Right cardiac atrium (tissue), 5 donors: ENCODE data around the gene ABCB6. TPM values are rescaled to one million over a fixed set of nuclear protein-coding genes. Genes with fewer than 3 reads are reported as not detected.

Source experiments
- ATAC-seq, 2 donors: fragments of 200-7000 bp; cut with Tn5 transposase; one replicate each; pipeline versions ENCODE4 v1.8.0 to v1.9.1; 2020; ENCODE audit warnings: moderate library complexity in 2 of 2, mild to moderate bottlenecking in 1 of 2
- DNase-seq, 3 donors: peaks; one replicate each; pipeline ENCODE4 v3.0.0-alpha.2; 2020
- H3K27ac ChIP-seq: one replicate; pipeline ENCODE4 v1.5.1; 2013; ENCODE audit warnings: mild to moderate bottlenecking, low read length, control low read depth, moderate library complexity
- H3K27me3 ChIP-seq: one replicate; pipeline ENCODE4 v1.6.1; 2013; ENCODE audit not compliant: control insufficient read depth, insufficient read depth
- H3K4me1 ChIP-seq: one replicate; pipeline ENCODE4 v1.6.1; 2013; ENCODE audit warnings: low read length; ENCODE audit not compliant: control insufficient read depth, insufficient read depth
- H3K4me3 ChIP-seq: one replicate; pipeline ENCODE4 v1.5.1; 2013; ENCODE audit warnings: low read length, control low read depth
- H3K9me3 ChIP-seq: one replicate; pipeline ENCODE4 v1.6.1; 2013; ENCODE audit warnings: low read length; ENCODE audit not compliant: control insufficient read depth
- WGBS: extraction: QIAGEN DNeasy Blood & Tissue Kit; methylation state at CpG from one replicate; pipeline ENCODE4 v1.1.7; 2013; 5-methylcytosine and 5-hydroxymethylcytosine counted together
- intact Hi-C, 4 donors: fragments of 100-400 bp; cut with DNase I; formaldehyde crosslinking; loops; one replicate each; pipeline versions ENCODE4 v1.11.0 to v1.14.0; 2022 to 2023
- polyA plus RNA-seq: library from polyadenylated mRNA; stranded (reverse); fragments of 200-250 nt; gene quantifications from one replicate; pipeline ENCODE4 v1.2.3, GENCODE V29; 2013
- total RNA-seq, 4 donors: library from RNA; stranded (reverse); fragmentation: NEBNext Ultra II Directional; extraction: Animal tissue kit (Norgen Biotek cat#: 25700); gene quantifications; one replicate each; pipeline ENCODE4 v1.2.1, GENCODE V29; 2021
- donor health status: healthy with polysubstance abuse.
- donor health status: DM: no; HTN: yes; CAD: no.
- donor health status: DM: no; HTN: no; CAD: no.
- donor health status: DM: no; HTN: yes; CAD: no; lungs with severe emphysema.
- donor health status: DM: yes; HTN: yes; CAD: no.

Gene ABCB6
- total and polyA plus RNA-seq, 5 donors = 19.4 to 30.5 (median 23.4) TPM

- intact Hi-C loops = loop anchor here in 1 of 4 donors (10.0 kb wide), 1 partner anchor 49 kb away; no protein-coding TSS in a partner anchor
- WGBS = under 1% methylated on average over 46 of the region's 46 CpGs
- DNase-seq = peak; percentile 96 to 98 (median 98)
- no peaks in the 10 kb centered on the region for H3K9me3 ChIP-seq
- peak within 1 kb of the TSS; percentile 74 for H3K27ac ChIP-seq
- H3K4me1 ChIP-seq = peaks cover 14% of the 10 kb centered on the region
- H3K4me3 ChIP-seq = peak within 1 kb of the TSS; percentile 48
- ATAC-seq = peak; percentile 93 to 96
- H3K27me3 ChIP-seq = no peaks in the 10 kb centered on the region
These were observed 26.6 kb upstream of the ABCB6 start, which contains the start of the genes GLB1L and STK16 for GRCh38 chr2:219245148-219245898. GLB1L (minus strand) TSS chr2:219245444; CDS start chr2:219243573, 1,871 bp downstream. STK16 (plus strand) TSS chr2:219245479; CDS start chr2:219246000, 521 bp downstream.

- Histone ChIP-seq H3K27me3 (no peaks in the 10 kb centered on the region), H3K27ac (peak overlapping the region; percentile 68), H3K9me3 (no peaks in the 10 kb centered on the region), H3K4me3 (peak overlapping the region; percentile 48), H3K4me1 (peaks cover 11% of the 10 kb centered on the region)
- no peak for ATAC-seq
- WGBS = 42% methylated on average over 6 of the region's 6 CpGs
- intact Hi-C loops = loop anchor here in 1 of 4 donors (10.0 kb wide), 1 partner anchor 50 kb away; no protein-coding TSS in a partner anchor
- no peak for DNase-seq
These were observed 26.0 kb upstream of the ABCB6 start for GRCh38 chr2:219244789-219245147.

DNA sequence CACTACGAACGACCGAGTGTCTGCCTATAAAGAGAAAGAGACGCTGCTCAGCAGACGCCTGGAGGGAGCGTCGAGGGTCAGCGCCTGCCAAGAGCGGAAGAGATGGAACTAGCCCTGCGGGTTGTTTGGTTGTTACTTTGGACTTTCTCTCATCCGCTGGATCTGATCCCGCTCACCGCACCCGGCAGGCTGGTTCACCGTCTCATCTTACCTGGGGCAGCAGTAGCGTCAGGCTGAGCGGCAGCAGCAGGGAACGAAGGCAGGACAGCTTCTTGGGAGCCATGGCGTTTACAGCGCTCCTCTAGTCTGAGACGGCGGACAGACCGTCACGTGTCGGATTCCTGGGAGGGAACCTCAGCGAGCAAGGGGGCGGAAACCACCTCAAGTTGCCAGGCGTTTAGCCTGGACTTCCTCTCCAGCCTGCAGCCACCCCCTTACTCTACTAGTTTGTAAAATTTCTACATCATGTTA lies 24.6 kb upstream of the ABCB6 start:
- ATAC-seq (no peak), DNase-seq (peak in 2 of 3 donors; percentile 71 to 77)
- H3K4me3 ChIP-seq = no peak overlapping the region
- no peaks in the 10 kb centered on the region for H3K9me3 ChIP-seq
- no peak overlapping the region for H3K27ac ChIP-seq
- no peaks in the 10 kb centered on the region for H3K27me3 ChIP-seq
- peaks cover 3% of the 10 kb centered on the region for H3K4me1 ChIP-seq
- WGBS = 35% methylated on average over 28 of the region's 28 CpGs
- intact Hi-C loops = loop anchor here in 1 of 4 donors (10.0 kb wide), 1 partner anchor 51 kb away; no protein-coding TSS in a partner anchor

DNA sequence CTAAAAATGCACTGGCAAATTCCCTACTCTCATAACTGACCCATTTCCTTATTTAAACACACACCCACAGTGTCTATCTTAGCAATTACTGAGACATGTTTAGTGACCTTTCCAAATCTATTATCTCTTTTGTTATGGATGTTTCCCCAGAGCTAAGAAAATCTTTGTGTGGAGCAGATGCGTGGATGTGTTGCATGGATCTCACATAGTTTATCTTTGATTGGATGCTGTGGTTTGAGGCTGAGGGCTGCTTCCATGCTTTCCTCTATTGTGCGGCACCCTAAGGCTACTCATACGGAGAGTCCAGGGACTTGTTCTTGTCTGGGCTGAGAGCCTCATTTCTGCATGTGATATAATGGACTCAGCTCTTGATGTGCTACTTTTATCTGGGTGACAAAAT lies 15.6 kb upstream of the ABCB6 start:
- WGBS = 72% methylated on average over 3 of the region's 3 CpGs
- intact Hi-C loops = no loop called here
- DNase-seq = no peak
- H3K4me1 ChIP-seq = no peaks in the 10 kb centered on the region
- H3K9me3 ChIP-seq = no peaks in the 10 kb centered on the region
- no peak overlapping the region for H3K4me3 ChIP-seq
- H3K27me3 ChIP-seq = no peaks in the 10 kb centered on the region
- H3K27ac ChIP-seq = no peak overlapping the region
- ATAC-seq = no peak

DNA sequence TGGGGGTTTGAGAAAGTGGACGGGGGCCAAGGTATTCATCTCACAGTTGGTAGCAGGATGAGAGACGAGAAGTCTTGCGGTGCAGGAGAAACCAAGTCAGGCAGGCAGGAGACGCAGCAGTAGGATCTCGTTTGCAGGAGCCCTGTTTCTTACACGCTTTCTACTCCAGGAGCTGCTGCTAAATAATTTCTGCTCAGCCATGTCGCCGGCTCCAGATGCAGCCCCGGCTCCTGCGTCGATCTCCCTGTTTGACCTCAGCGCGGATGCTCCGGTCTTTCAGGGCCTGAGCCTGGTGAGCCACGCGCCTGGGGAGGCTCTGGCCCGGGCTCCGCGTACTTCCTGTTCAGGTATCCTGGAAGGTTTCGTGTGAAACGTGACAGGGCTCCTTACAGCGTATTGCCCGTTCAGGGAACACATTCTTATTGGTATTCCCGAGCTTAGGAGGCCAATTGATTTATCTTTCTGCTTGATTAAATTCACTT lies 11.3 kb upstream of the ABCB6 start:
- ATAC-seq (peak in 1 of 2 donors; percentile 6), DNase-seq (peak in 2 of 3 donors; percentile 70)
- Histone ChIP-seq H3K27me3 (no peaks in the 10 kb centered on the region), H3K9me3 (no peaks in the 10 kb centered on the region), H3K4me3 (peak overlapping the region; percentile 79), H3K4me1 (peaks cover 9% of the 10 kb centered on the region), H3K27ac (peak overlapping the region; percentile 92)
- intact Hi-C loops = no loop called here
- under 1% methylated on average over 24 of the region's 24 CpGs for WGBS

GRCh38 chr2:219229305-219230058 lies 10.7 kb upstream of the ABCB6 start, which contains the start of the genes ANKZF1 and ATG9A:
ANKZF1 (plus strand) TSS chr2:219229806; CDS start chr2:219230258, 452 bp downstream.
ATG9A (minus strand) TSS chr2:219229636; CDS start chr2:219228024, 1,612 bp downstream.
- Histone ChIP-seq H3K27me3 (no peaks in the 10 kb centered on the region), H3K9me3 (no peaks in the 10 kb centered on the region), H3K4me1 (peaks cover 9% of the 10 kb centered on the region), H3K4me3 (peak within 1 kb of the TSS; percentile 79), H3K27ac (peak within 1 kb of the TSS; percentile 94)
- DNase-seq = peak; percentile 99
- WGBS = under 1% methylated on average over 80 of the region's 80 CpGs
- ATAC-seq = peak; percentile 99
- intact Hi-C loops = no loop called here

DNA sequence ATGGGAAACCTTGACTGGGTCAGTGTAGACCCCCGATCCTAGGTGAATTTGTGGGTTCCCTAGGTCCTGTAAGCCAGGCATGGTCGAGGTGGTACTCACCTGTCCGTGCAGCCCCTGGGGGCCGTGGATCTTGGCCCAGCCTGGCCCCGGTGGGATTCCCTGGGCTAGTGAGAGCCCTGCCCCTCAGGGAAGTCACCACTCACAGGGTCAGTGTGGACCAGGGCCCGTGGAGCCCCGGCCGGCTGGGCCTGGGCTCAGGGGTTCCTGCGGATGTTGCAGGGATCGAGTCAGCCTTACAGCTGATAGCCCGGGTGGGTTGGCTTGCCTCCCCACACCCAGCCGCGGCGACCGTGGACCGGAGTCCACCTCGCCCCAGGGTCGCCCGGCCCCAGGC lies 10.2 kb upstream of the ABCB6 start:
- H3K4me1 ChIP-seq = peaks cover 9% of the 10 kb centered on the region
- H3K27me3 ChIP-seq = no peaks in the 10 kb centered on the region
- ATAC-seq (peak in 1 of 2 donors; percentile 42), DNase-seq (no peak)
- H3K27ac ChIP-seq = peak overlapping the region; percentile 94
- no peaks in the 10 kb centered on the region for H3K9me3 ChIP-seq
- intact Hi-C loops = no loop called here
- peak overlapping the region; percentile 68 for H3K4me3 ChIP-seq
- 3% methylated on average over 19 of the region's 19 CpGs for WGBS

DNA sequence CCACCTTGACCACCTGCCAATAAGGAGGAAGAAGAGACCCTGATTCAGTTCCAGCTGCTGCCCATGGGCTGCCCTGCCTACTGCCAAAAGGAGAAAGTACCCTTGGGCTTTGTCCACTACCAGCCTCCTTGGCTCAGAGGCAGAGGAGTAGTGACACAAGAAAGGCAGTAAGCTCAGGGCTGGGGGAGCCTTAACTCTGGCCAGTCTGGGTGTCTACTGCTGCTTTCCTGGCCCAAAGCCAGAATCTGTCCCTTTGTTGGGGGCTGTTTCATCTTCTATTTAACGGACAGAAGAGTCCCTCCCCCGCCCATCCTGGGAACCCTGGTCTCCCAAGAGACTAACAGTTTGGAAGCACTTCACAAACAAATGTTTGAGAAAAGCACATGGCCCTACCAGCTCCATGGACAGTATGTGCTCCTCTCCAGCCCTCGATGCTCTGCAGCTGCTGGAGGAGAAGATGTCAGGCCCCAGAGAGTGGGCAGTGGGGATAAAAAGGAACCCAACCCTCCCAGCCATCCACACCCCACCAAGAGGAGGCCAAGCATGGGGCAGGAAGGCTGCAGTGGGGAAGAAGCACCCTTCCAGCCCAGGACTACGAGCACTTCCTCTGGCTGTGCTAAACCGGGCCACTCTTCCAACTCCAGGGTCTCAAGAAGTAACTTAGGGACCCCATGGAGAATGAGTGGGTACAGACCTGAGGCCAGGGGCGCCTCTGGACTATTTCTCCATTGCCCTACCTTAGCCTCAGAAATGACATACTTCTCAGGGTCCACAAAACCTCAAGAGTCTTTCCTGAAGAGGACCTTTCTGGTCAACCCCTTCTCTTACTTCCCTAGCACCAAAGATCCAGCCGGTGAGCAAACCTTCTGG lies 9.5 kb upstream of the ABCB6 start:
- no peaks in the 10 kb centered on the region for H3K9me3 ChIP-seq
- WGBS = 40% methylated on average over 7 of the region's 7 CpGs
- DNase-seq = no peak
- ATAC-seq = no peak
- H3K4me1 ChIP-seq = peaks cover 9% of the 10 kb centered on the region
- no peaks in the 10 kb centered on the region for H3K27me3 ChIP-seq
- intact Hi-C loops = no loop called here
- H3K4me3 ChIP-seq = peak overlapping the region; percentile 68
- peak overlapping the region; percentile 94 for H3K27ac ChIP-seq

DNA sequence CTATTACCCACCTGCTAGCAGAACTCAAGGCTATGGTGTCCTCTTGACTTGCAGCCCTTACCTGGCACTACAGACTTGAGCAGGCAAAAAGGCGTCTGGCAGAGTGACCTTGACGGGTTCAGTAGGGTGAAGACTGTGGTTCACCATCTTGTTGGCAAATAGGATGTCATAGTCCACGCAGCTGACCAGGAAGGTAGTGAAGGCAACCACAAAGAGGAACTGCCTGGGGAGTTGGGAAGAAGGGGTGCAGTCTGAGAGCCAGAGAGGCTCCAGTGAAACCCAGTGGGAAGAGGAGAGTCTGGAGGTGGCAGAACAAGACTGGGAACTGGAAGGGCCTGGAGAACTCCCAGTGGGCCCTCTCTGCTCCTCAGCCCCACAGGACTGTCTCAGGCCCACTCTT lies 6.6 kb upstream of the ABCB6 start:
- H3K4me3 ChIP-seq = no peak overlapping the region
- H3K27me3 ChIP-seq = no peaks in the 10 kb centered on the region
- intact Hi-C loops = no loop called here
- DNase-seq (no peak), ATAC-seq (no peak)
- H3K9me3 ChIP-seq = no peaks in the 10 kb centered on the region
- peaks cover 9% of the 10 kb centered on the region for H3K4me1 ChIP-seq
- WGBS = 87% methylated on average over 3 of the region's 3 CpGs
- H3K27ac ChIP-seq = no peak overlapping the region
